ENCODE results near the gene OR6S1. TPM values are rescaled to one million over a fixed set of nuclear protein-coding genes. Genes with fewer than 3 reads are reported as not detected.

OR6S1 gene
- total RNA-seq, 2 donors from 2014 or later: not detected

DNA sequence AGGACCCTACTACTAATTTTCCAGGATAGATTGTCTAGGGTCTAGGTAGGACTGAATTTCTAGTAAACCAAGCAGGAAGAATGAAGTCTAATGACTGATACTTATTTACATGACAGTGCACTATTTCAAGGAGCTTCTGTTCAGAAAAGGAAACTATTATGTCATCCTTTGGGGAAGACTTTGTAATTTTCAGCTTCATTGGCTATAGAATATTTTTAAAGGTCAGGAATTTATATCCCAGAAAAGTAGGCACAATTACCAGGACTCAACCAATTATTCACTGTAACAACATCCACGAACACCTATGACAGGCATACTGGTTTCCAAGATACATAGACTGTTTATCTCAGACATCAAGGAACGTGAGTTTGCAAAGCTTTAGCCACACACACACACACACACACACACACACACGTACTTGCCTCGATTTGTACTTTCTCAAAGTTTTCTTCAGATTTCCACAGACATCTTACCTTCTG lies 23.2 kb downstream of the OR6S1 start:
- intact Hi-C loops (cut with DNase I): loop anchor here (10.0 kb wide), 1 partner anchor 476 kb away; the partner anchor contains the start of gene ZNF219
- Histone ChIP-seq H3K27me3 (replicated peaks; ENCODE audit: insufficient read depth) (no peaks in the 10 kb centered on the region), H3K4me1 (replicated peaks) (no peaks in the 10 kb centered on the region), H3K4me3 (no peak overlapping the region), H3K27ac (no peak overlapping the region), H3K9me3 (no peaks in the 10 kb centered on the region), H3K36me3 (no peaks in the 10 kb centered on the region)
- WGBS: 25% methylated on average over 4 of the region's 4 CpGs
- TF ChIP-seq POLR2AphosphoS5 (IDR thresholded peaks at IDR 0.05): no peak
- TF ChIP-seq, protein P1, sequence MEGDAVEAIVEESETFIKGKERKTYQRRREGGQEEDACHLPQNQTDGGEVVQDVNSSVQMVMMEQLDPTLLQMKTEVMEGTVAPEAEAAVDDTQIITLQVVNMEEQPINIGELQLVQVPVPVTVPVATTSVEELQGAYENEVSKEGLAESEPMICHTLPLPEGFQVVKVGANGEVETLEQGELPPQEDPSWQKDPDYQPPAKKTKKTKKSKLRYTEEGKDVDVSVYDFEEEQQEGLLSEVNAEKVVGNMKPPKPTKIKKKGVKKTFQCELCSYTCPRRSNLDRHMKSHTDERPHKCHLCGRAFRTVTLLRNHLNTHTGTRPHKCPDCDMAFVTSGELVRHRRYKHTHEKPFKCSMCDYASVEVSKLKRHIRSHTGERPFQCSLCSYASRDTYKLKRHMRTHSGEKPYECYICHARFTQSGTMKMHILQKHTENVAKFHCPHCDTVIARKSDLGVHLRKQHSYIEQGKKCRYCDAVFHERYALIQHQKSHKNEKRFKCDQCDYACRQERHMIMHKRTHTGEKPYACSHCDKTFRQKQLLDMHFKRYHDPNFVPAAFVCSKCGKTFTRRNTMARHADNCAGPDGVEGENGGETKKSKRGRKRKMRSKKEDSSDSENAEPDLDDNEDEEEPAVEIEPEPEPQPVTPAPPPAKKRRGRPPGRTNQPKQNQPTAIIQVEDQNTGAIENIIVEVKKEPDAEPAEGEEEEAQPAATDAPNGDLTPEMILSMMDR (IDR thresholded peaks at IDR 0.05): no peak
- TF ChIP-seq POLR2A (IDR thresholded peaks at IDR 0.05): no peak
- DNase-seq (ENCODE audit: low spot score): no peak

DNA sequence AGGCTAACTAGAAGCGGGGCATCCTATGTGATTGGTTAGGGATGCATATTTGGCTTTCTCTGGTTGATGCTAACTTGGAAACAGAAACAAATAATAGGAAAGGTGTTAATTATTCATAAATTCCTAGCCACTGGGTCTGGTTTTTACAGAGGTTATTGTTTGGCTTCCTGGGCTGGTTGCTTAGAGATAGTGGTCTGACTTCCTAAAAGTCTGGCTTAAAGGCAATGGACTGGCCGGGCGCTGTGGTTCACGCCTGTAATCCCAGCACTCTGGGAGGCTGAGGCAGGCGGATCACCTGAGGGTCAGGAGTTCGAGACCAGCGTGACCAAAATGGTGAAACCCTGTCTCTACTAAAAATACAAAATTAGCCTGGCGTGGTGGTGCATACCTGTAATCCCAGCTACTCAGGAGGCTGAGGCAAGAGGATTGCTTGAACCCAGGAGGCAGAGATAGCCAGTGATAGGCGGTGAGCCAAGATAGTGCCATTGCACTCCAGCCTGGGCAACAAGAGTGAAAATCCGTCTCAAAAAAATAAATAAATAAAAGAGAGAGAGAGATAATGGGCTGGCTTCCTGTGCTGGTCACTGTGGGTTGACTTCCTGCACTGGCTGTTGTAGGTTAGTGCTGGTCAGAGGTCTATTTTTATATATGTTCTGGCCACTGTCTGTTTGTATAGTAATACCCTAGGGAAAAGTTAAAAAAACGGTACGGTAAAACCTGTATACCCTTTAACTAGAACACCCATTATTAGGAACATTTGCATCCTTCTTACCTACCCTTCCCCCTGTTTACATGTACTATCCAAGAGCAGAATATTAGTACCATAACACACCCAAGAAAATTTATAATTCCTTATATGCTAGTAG lies 24.1 kb downstream of the OR6S1 start:
- Histone ChIP-seq H3K4me3 (no peak overlapping the region), H3K4me1 (replicated peaks) (no peaks in the 10 kb centered on the region), H3K36me3 (no peaks in the 10 kb centered on the region), H3K27ac (no peak overlapping the region), H3K27me3 (replicated peaks; ENCODE audit: insufficient read depth) (no peaks in the 10 kb centered on the region), H3K9me3 (no peaks in the 10 kb centered on the region)
- TF ChIP-seq, protein P1 (IDR thresholded peaks at IDR 0.05): no peak
- TF ChIP-seq POLR2AphosphoS5 (IDR thresholded peaks at IDR 0.05) (no peak), POLR2A (IDR thresholded peaks at IDR 0.05) (no peak)
- WGBS: 84% methylated on average over 12 of the region's 12 CpGs
- DNase-seq (ENCODE audit: low spot score): no peak
- intact Hi-C loops (cut with DNase I): loop anchor here (10.0 kb wide), 1 partner anchor 477 kb away; the partner anchor contains the start of gene ZNF219

DNA sequence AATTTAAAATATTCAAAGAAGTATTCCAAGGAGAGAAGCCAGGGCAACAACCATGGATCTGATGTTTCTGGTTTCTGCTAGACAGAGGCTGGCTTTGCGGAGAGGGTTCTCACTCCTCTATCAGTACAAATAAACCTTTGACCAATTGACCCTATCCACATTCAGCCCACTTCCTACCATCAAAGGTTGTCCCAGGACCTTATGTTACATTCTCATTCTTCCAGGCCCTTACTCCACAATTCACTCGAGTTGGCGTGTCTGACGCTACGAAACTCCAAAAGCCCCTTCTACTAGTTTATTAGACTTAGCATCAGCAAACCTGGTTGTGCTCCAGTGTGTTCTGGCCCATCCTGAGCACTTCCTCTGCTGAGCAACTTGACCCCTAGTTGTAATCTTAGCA lies 25.5 kb downstream of the OR6S1 start:
- DNase-seq (ENCODE audit: low spot score): no peak
- Histone ChIP-seq H3K4me3 (no peak overlapping the region), H3K27me3 (replicated peaks; ENCODE audit: insufficient read depth) (no peaks in the 10 kb centered on the region), H3K36me3 (no peaks in the 10 kb centered on the region), H3K4me1 (replicated peaks) (no peaks in the 10 kb centered on the region), H3K27ac (no peak overlapping the region), H3K9me3 (no peaks in the 10 kb centered on the region)
- no peak for TF ChIP-seq POLR2AphosphoS5 (IDR thresholded peaks at IDR 0.05)
- no peak for TF ChIP-seq POLR2A (IDR thresholded peaks at IDR 0.05)
- TF ChIP-seq, protein P1 (IDR thresholded peaks at IDR 0.05): no peak
- intact Hi-C loops (cut with DNase I): loop anchor here (10.0 kb wide), 1 partner anchor 479 kb away; the partner anchor contains the start of gene ZNF219
- WGBS: 87% methylated on average over 5 of the region's 5 CpGs

DNA sequence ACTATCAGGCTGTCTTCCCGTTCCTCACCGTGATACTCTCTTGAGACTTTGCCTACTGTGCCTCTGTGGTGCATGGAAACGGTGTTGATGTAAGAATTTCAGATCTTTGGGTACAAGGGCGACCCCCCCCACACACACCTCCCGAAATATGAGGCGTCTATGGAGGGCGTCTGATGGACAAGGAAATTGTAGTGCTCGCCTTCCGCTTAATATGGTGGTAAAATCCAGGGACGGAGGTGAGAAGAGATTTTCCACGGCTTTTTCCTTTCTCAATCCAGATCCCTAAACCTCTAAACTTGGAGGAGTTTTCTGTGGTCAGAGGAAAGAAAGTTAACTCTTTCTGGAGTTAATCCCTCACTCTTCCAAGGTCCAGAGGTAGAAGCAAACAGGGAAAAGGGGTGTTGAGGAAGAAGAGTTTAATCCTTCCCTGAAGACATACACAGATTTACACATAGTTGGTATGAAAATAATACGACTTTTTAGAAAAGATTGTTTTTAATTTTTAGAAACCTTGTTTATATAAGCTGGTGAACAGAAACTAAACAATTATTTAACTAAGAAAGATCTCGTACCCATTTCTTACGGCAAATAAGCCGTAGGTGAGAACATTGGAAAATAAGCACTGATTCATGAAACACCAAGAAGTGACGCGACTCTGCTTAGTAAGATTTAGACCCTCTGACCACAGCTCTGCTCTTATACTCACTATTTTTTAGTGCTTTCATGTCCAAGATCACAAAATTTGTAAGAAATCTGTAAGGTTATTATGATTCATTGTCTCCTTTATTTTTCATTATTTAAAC lies 27.3 kb downstream of the OR6S1 start:
- no peaks in the 10 kb centered on the region for H3K27me3 ChIP-seq (replicated peaks; ENCODE audit: insufficient read depth)
- intact Hi-C loops (cut with DNase I): loop anchor here (5.0 to 10.0 kb wide), 4 partner anchors 152 to 481 kb away; partner anchors contain the start of genes CCNB1IP1, PIP4P1, TEP1 and ZNF219
- H3K36me3 ChIP-seq: no peaks in the 10 kb centered on the region
- no peaks in the 10 kb centered on the region for H3K9me3 ChIP-seq
- WGBS: 15% methylated on average over 17 of the region's 17 CpGs
- H3K27ac ChIP-seq: peak overlapping the region; percentile 67 to 76
- peak; percentile 6 for DNase-seq (ENCODE audit: low spot score)
- no peaks in the 10 kb centered on the region for H3K4me1 ChIP-seq (replicated peaks)
- TF ChIP-seq POLR2AphosphoS5 (IDR thresholded peaks at IDR 0.05) (no peak), POLR2A (IDR thresholded peaks at IDR 0.05) (no peak)
- TF ChIP-seq, protein P1 (IDR thresholded peaks at IDR 0.05): no peak
- H3K4me3 ChIP-seq: peak overlapping the region; percentile 37
